K562 (cell line): ENCODE results near the gene ZC3H10. TPM values are rescaled to one million over a fixed set of nuclear protein-coding genes. Genes with fewer than 3 reads are reported as not detected.

Source experiments
- CEBPB ChIP-seq: fragments of 450-650 bp; IDR thresholded peaks from 2 replicates; pipeline ENCODE4 v1.6.1; 2016; ENCODE audit warnings: missing genetic modification characterization, missing compliant biosample characterization
- CHD2 ChIP-seq: IDR thresholded peaks from 2 replicates; pipeline ENCODE4 v1.6.1; 2011; ENCODE audit warnings: low read depth, low read length
- GATAD2A ChIP-seq: fragments of 450-650 bp; IDR thresholded peaks from 2 replicates; pipeline ENCODE4 v1.6.1; 2017
- KDM5B ChIP-seq: fragments of 200-600 bp; sonication (generic); IDR thresholded peaks from 2 replicates; pipeline ENCODE4 v1.6.1; 2012; ENCODE audit warnings: low read depth, mild to moderate bottlenecking, moderate library complexity, low read length, control low read depth, inconsistent platforms; ENCODE audit not compliant: insufficient replicate concordance
- KLF6 ChIP-seq: fragments of 250-450 bp; sonication (Bioruptor Pico); IDR thresholded peaks from 2 replicates; pipeline ENCODE4 v1.4.0; 2020; ENCODE audit warnings: mild to moderate bottlenecking, moderate library complexity, borderline replicate concordance
- LARP7 ChIP-seq: fragments of 450-650 bp; IDR thresholded peaks from 2 replicates; pipeline ENCODE4 v1.6.1; 2016
- MAFF ChIP-seq: IDR thresholded peaks from 2 replicates; pipeline ENCODE4 v1.6.1; 2012; ENCODE audit warnings: low read length, improper control_type of control experiment
- MAX ChIP-seq: sonication (generic); formaldehyde crosslinking; IDR thresholded peaks from 2 replicates; pipeline ENCODE4 v1.9.0; 2022; ENCODE audit warnings: mild to moderate bottlenecking, missing genetic modification reagents
- MCM3 ChIP-seq: fragments of 450-650 bp; IDR thresholded peaks from 2 replicates; pipeline ENCODE4 v1.6.1; 2016
- MCM7 ChIP-seq, 2 experiments: fragments of 450-650 bp; IDR thresholded peaks; 2 replicates each; pipeline ENCODE4 v1.6.1; 2016 to 2018
- NFRKB ChIP-seq: fragments of 450-650 bp; IDR thresholded peaks from 2 replicates; pipeline ENCODE4 v1.6.1; 2016; ENCODE audit warnings: low read depth
- POLR3A ChIP-seq: IDR thresholded peaks from 2 replicates; pipeline ENCODE4 v1.6.1; 2011; ENCODE audit warnings: borderline replicate concordance, mild to moderate bottlenecking, moderate library complexity; ENCODE audit not compliant: insufficient read length, insufficient read depth; ENCODE audit errors: extremely low read depth
- PURB ChIP-seq: sonication (generic); formaldehyde crosslinking; IDR thresholded peaks from 2 replicates; pipeline ENCODE4 v1.9.0; 2021; ENCODE audit warnings: low read depth, mild to moderate bottlenecking, missing genetic modification reagents
- SFPQ ChIP-seq: fragments of 200-400 bp; formaldehyde crosslinking; IDR thresholded peaks from 2 replicates; pipeline ENCODE4 v1.6.1; 2017; ENCODE audit warnings: mild to moderate bottlenecking, low read depth, low read length, moderate library complexity
- TCF15 ChIP-seq: fragments of 250-450 bp; sonication (Bioruptor Pico); IDR thresholded peaks from 2 replicates; pipeline ENCODE4 v1.8.0; 2022; ENCODE audit warnings: moderate library complexity, mild to moderate bottlenecking, inconsistent platforms
- TRIM25 ChIP-seq: fragments of 450-650 bp; IDR thresholded peaks from 2 replicates; pipeline ENCODE4 v1.7.0; 2016; ENCODE audit warnings: borderline replicate concordance
- ZNF140 ChIP-seq: fragments of 250-450 bp; sonication (Bioruptor Pico); IDR thresholded peaks from 2 replicates; pipeline ENCODE4 v1.8.0; 2021; ENCODE audit warnings: moderate library complexity, mild to moderate bottlenecking, inconsistent platforms
- ZNF644 ChIP-seq: fragments of 200-800 bp; sonication (Bioruptor generic); IDR thresholded peaks from 2 replicates; pipeline ENCODE4 v1.6.1; 2016; ENCODE audit warnings: low read depth, missing genetic modification characterization, missing compliant biosample characterization
- polyA plus RNA-seq, 8 experiments: library from polyadenylated mRNA; depleted of rRNA in 4 of 8; stranded (reverse) in 5 of 8; unstranded in 3 of 8; fragments of >200 nt; fragmentation: Nextera tagmentation in 2 of 8; fragmentation: Illumina TruSeq in 1 of 8; extraction: Ambion mirVana in 2 of 8; extraction: Trizol in 1 of 8; gene quantifications; 2 replicates each; pipeline versions ENCODE4 v1.2.1 to v1.2.3, GENCODE V29; 2011 to 2014; ENCODE audit warnings: inconsistent platforms in 1 of 8, missing spikeins in 1 of 8
- total RNA-seq, 7 experiments: library from RNA; depleted of rRNA in 6 of 7; stranded (reverse); fragments of >200 nt in 6 of 7; fragmentation: Illumina TruSeq in 2 of 7; extraction: Trizol in 2 of 7; gene quantifications; 2 replicates each; pipeline versions ENCODE4 v1.2.1 to v1.2.3, GENCODE V29; 2011 to 2021; ENCODE audit warnings: low replicate concordance in 1 of 7
- TF ChIP-seq, protein P1 (sequence below): sonication (generic); formaldehyde crosslinking; IDR thresholded peaks from 2 replicates; pipeline ENCODE4 v1.5.0; 2020; ENCODE audit warnings: missing genetic modification reagents
- TF ChIP-seq, protein P2 (sequence below): IDR thresholded peaks from 2 replicates; pipeline ENCODE4 v1.6.1; 2011; ENCODE audit warnings: borderline replicate concordance, low read depth, mild to moderate bottlenecking, moderate library complexity, low read length; ENCODE audit not compliant: insufficient read depth, poor library complexity, severe bottlenecking

The ZC3H10 gene
- total and polyA plus RNA-seq, 9 of the 15 experiments (the other 6 are each of a cell fraction or from before 2014, with no cell fraction given) = 0.31 to 4.1 (median 1.6) TPM

DNA sequence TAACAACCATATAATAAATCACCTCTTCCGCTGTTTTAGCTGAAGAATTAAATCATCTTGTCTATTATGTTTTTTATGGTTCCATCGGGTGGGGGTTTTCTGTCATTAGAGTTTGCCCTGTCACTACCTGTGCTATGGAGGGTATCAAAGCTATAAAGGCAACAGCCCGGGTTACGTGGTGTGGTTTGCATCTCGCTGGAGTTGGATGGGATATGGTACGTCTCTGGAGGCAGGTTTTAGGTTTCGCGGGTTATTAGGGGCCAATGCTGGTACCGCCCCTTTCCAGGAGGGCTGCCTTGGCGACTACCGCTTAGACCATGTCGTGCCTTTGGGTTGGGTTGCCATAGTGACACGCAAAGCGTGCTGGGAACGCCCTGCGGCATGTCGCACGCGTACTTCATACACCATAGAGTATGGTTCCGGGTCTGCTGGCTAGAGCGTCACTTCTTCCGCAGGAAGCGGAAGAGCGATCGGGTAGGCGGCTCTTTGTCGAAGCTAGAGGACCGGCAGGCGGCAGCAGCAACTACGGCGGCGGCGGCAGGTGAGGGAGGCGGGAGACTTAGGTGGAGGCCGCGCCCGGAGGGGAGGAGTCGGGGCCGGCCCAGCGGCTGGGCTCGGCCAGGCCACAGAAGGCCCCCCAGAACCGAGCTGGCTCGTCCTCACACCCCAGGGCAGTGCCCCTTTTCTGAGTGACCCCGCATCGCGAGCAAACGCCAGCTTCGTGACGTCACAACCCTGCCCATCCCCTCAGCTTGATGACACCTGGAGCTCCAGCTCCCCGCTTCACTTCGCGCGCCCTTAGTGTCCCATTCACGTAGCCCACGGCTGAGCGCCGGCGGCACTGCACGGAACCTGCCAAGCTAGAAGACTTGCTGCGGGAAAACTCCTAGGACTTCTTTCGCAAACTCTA lies at the start of gene ZC3H10 (continued):
- TF ChIP-seq, protein P1, sequence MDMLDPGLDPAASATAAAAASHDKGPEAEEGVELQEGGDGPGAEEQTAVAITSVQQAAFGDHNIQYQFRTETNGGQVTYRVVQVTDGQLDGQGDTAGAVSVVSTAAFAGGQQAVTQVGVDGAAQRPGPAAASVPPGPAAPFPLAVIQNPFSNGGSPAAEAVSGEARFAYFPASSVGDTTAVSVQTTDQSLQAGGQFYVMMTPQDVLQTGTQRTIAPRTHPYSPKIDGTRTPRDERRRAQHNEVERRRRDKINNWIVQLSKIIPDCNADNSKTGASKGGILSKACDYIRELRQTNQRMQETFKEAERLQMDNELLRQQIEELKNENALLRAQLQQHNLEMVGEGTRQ (CRISPR knock-in tag) = no peak
- TF ChIP-seq MCM3 (no peak), SFPQ (no peak), TCF15 (CRISPR knock-in tag) (no peak), PURB (no peak), ZNF140 (CRISPR knock-in tag) (no peak), LARP7 (0 out of 2 replicates have a peak, but pooled peaks have one; percentile 58), TRIM25 (no peak), MAX (CRISPR knock-in tag) (peak; percentile 93), KLF6 (CRISPR knock-in tag) (peak; percentile 19; the same call in 1 of the 2 replicates), CHD2 (peak; percentile 82), GATAD2A (0 out of 2 replicates have a peak, but pooled peaks have one; percentile 34), ZNF644 (no peak), CEBPB (tag) (no peak), MCM7 (IDR thresholded peaks at IDR 0.05) (no peak), POLR3A (no peak), NFRKB (0 out of 2 replicates have a peak, but pooled peaks have one; percentile 18), MAFF (peak; percentile 17; the same call in 1 of the 2 replicates), KDM5B (peak; percentile 99)
- TF ChIP-seq, protein P2, sequence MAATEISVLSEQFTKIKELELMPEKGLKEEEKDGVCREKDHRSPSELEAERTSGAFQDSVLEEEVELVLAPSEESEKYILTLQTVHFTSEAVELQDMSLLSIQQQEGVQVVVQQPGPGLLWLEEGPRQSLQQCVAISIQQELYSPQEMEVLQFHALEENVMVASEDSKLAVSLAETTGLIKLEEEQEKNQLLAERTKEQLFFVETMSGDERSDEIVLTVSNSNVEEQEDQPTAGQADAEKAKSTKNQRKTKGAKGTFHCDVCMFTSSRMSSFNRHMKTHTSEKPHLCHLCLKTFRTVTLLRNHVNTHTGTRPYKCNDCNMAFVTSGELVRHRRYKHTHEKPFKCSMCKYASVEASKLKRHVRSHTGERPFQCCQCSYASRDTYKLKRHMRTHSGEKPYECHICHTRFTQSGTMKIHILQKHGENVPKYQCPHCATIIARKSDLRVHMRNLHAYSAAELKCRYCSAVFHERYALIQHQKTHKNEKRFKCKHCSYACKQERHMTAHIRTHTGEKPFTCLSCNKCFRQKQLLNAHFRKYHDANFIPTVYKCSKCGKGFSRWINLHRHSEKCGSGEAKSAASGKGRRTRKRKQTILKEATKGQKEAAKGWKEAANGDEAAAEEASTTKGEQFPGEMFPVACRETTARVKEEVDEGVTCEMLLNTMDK = peak; percentile 93
